H9 (cell line): ENCODE data around the gene PPIL3. TPM values are rescaled to one million over a fixed set of nuclear protein-coding genes. Genes with fewer than 3 reads are reported as not detected.

Experiments
- DNase-seq: peaks from one replicate; pipeline ENCODE4 v3.0.0-alpha.2; 2017
- H2AFZ ChIP-seq: one replicate; pipeline ENCODE4 v1.6.1; 2013; ENCODE audit warnings: mild to moderate bottlenecking, low read length, control low read depth, moderate library complexity
- H2AK5ac ChIP-seq: 2 replicates; pipeline ENCODE4 v1.6.1; 2013; ENCODE audit warnings: low read length, control low read depth, mixed read lengths; ENCODE audit not compliant: insufficient read length
- H2BK120ac ChIP-seq: one replicate; pipeline ENCODE4 v1.6.1; 2013; ENCODE audit warnings: low read depth, mild to moderate bottlenecking, low read length, control low read depth, inconsistent platforms; ENCODE audit not compliant: poor library complexity, severe bottlenecking
- H2BK12ac ChIP-seq: 2 replicates; pipeline ENCODE4 v1.6.1; 2013; ENCODE audit warnings: low read length, control low read depth, mixed read lengths, low read depth; ENCODE audit not compliant: insufficient read length
- H2BK15ac ChIP-seq: 2 replicates; pipeline ENCODE4 v1.6.1; 2013; ENCODE audit warnings: low read depth, low read length, control low read depth
- H2BK20ac ChIP-seq: one replicate; pipeline ENCODE4 v1.6.1; 2013; ENCODE audit warnings: low read depth, mild to moderate bottlenecking, low read length, control low read depth, inconsistent platforms; ENCODE audit not compliant: poor library complexity, severe bottlenecking
- H2BK5ac ChIP-seq: 2 replicates; pipeline ENCODE4 v1.6.1; 2013; ENCODE audit warnings: low read length, control low read depth, mixed read lengths; ENCODE audit not compliant: insufficient read length
- H3K14ac ChIP-seq: 2 replicates; pipeline ENCODE4 v1.6.1; 2013; ENCODE audit warnings: low read length, control low read depth; ENCODE audit not compliant: insufficient read depth
- H3K18ac ChIP-seq: 2 replicates; pipeline ENCODE4 v1.6.1; 2013; ENCODE audit warnings: low read depth, mild to moderate bottlenecking, mixed read lengths, low read length, control low read depth; ENCODE audit not compliant: insufficient read length
- H3K23ac ChIP-seq: 2 replicates; pipeline ENCODE4 v1.6.1; 2013; ENCODE audit warnings: low read length, control low read depth, mixed read lengths, low read depth; ENCODE audit not compliant: insufficient read length
- H3K23me2 ChIP-seq: 2 replicates; pipeline ENCODE4 v1.6.1; 2013; ENCODE audit warnings: low read depth, mild to moderate bottlenecking, mixed read lengths, low read length, control low read depth; ENCODE audit not compliant: insufficient read length, poor library complexity, severe bottlenecking
- H3K27ac ChIP-seq: 2 replicates; pipeline ENCODE4 v1.5.1; 2013; ENCODE audit warnings: low read length, control low read depth, mixed read lengths, low read depth; ENCODE audit not compliant: insufficient read length
- H3K27me3 ChIP-seq: 2 replicates; pipeline ENCODE4 v1.6.1; 2013; ENCODE audit warnings: low read length, control low read depth, inconsistent platforms; ENCODE audit not compliant: insufficient read depth
- H3K4ac ChIP-seq: 2 replicates; pipeline ENCODE4 v1.6.1; 2013; ENCODE audit warnings: low read depth, mild to moderate bottlenecking, control low read depth, inconsistent platforms, low read length, moderate library complexity
- H3K4me1 ChIP-seq: 2 replicates; pipeline ENCODE4 v1.6.1; 2013; ENCODE audit warnings: low read length, control low read depth, inconsistent platforms; ENCODE audit not compliant: insufficient read depth
- H3K4me2 ChIP-seq: 2 replicates; pipeline ENCODE4 v1.6.1; 2013; ENCODE audit warnings: low read length, control low read depth, mixed read lengths; ENCODE audit not compliant: insufficient read length, insufficient read depth
- H3K56ac ChIP-seq: 2 replicates; pipeline ENCODE4 v1.6.1; 2013; ENCODE audit warnings: low read depth, mild to moderate bottlenecking, mixed read lengths, low read length, control low read depth; ENCODE audit not compliant: insufficient read length
- H3K79me1 ChIP-seq: 2 replicates; pipeline ENCODE4 v1.6.1; 2013; ENCODE audit warnings: low read depth, mild to moderate bottlenecking, moderate library complexity, low read length, control low read depth, inconsistent platforms; ENCODE audit not compliant: insufficient read depth, poor library complexity, severe bottlenecking
- H3K79me2 ChIP-seq: 2 replicates; pipeline ENCODE4 v1.6.1; 2013; ENCODE audit warnings: low read length, control low read depth, inconsistent platforms; ENCODE audit not compliant: insufficient read depth
- H3K9ac ChIP-seq: 2 replicates; pipeline ENCODE4 v1.6.1; 2013; ENCODE audit warnings: low read length, control low read depth, mixed read lengths; ENCODE audit not compliant: insufficient read length; ENCODE audit errors: extremely low read depth
- H3K9me3 ChIP-seq: one replicate; pipeline ENCODE4 v1.6.1; 2013; ENCODE audit warnings: low read depth, low read length, inconsistent platforms; ENCODE audit not compliant: control insufficient read depth
- H3T11ph ChIP-seq: one replicate; pipeline ENCODE4 v1.6.1; 2013; ENCODE audit warnings: mild to moderate bottlenecking, low read length, control low read depth, inconsistent platforms
- H4K20me1 ChIP-seq: one replicate; pipeline ENCODE4 v1.6.1; 2013; ENCODE audit not compliant: control insufficient read depth, insufficient read length, insufficient read depth
- H4K5ac ChIP-seq: 2 replicates; pipeline ENCODE4 v1.6.1; 2013; ENCODE audit warnings: low read depth, mild to moderate bottlenecking, mixed read lengths, low read length, control low read depth; ENCODE audit not compliant: insufficient read length
- H4K8ac ChIP-seq: replicated peaks from 2 replicates; pipeline ENCODE4 v1.6.1; 2013; ENCODE audit warnings: low read length, control low read depth, mixed read lengths, low read depth; ENCODE audit not compliant: insufficient read length
- H4K91ac ChIP-seq: 2 replicates; pipeline ENCODE4 v1.6.1; 2013; ENCODE audit warnings: low read depth, mild to moderate bottlenecking, moderate library complexity, mixed read lengths, low read length, control low read depth; ENCODE audit not compliant: insufficient read length
- H3K27ac Mint-ChIP-seq, 3 experiments: 2 replicates in 2 of 3; 3 replicates in 1 of 3; pipeline ENCODE4 v1.8.0; 2020 to 2021; ENCODE audit warnings: mixed read lengths in 3 of 3, mild to moderate bottlenecking in 1 of 3, moderate library complexity in 1 of 3
- H3K27me3 Mint-ChIP-seq: 2 replicates; pipeline ENCODE4 v1.8.0; 2021; ENCODE audit warnings: low read depth, mild to moderate bottlenecking, moderate library complexity, mixed read lengths
- H3K36me3 Mint-ChIP-seq, 3 experiments: 2 replicates in 2 of 3; 3 replicates in 1 of 3; pipeline ENCODE4 v1.8.0; 2020 to 2021; ENCODE audit warnings: low read depth in 3 of 3, mixed read lengths in 3 of 3; ENCODE audit not compliant: insufficient read depth in 1 of 3
- H3K4me1 Mint-ChIP-seq, 2 experiments: 2 replicates each; pipeline ENCODE4 v1.8.0; 2020; ENCODE audit warnings: mixed read lengths in 2 of 2
- H3K4me3 Mint-ChIP-seq, 2 experiments: 2 replicates in 1 of 2; 3 replicates in 1 of 2; pipeline ENCODE4 v1.8.0; 2020 to 2021; ENCODE audit warnings: mild to moderate bottlenecking in 2 of 2, mixed read lengths in 2 of 2, moderate library complexity in 1 of 2
- H3K9me3 Mint-ChIP-seq, 2 experiments: 2 replicates in 1 of 2; 3 replicates in 1 of 2; pipeline ENCODE4 v1.8.0; 2020; ENCODE audit warnings: mild to moderate bottlenecking in 2 of 2, mixed read lengths in 2 of 2, moderate library complexity in 1 of 2
- WGBS: extraction: QIAGEN DNeasy Blood & Tissue Kit; methylation state at CpG from one replicate; pipeline ENCODE4 v1.1.7; 2013; ENCODE audit warnings: missing lambda C conversion rate, low lambda C conversion rate, mixed read lengths; ENCODE audit not compliant: insufficient read length; ENCODE audit errors: extremely low coverage; 5-methylcytosine and 5-hydroxymethylcytosine counted together
- total RNA-seq: library from RNA; stranded (reverse); gene quantifications from 2 replicates; pipeline ENCODE4 v1.2.1, GENCODE V29; 2021
- TF ChIP-seq, protein P1 (sequence below): fragments of 200-600 bp; sonication (generic); conservative IDR thresholded peaks from 3 replicates; pipeline ENCODE4 v1.8.0; 2021; ENCODE audit warnings: antibody characterized with exemption, mild to moderate bottlenecking

The PPIL3 gene
- total RNA-seq, 1 experiment from 2014 or later, result 63.4 TPM

GRCh38 chr2:200847939-200848338, 40.9 kb downstream of the PPIL3 start:
- Histone ChIP-seq H3K4me1 (no peaks in the 10 kb centered on the region), H3K23ac (no peak overlapping the region), H3K4ac (no peak overlapping the region), H3K79me2 (no peaks in the 10 kb centered on the region), H2BK15ac (no peak overlapping the region), H2BK5ac (no peak overlapping the region), H2AFZ (no peak overlapping the region), H3K23me2 (no peaks in the 10 kb centered on the region), H2BK12ac (no peak overlapping the region), H2BK20ac (no peak overlapping the region), H3K56ac (no peak overlapping the region), H4K5ac (no peak overlapping the region), H4K8ac (no peak overlapping the region), H4K20me1 (no peaks in the 10 kb centered on the region), H3K18ac (no peak overlapping the region), H3K4me2 (no peak overlapping the region), H2BK120ac (no peak overlapping the region), H3K79me1 (no peaks in the 10 kb centered on the region), H3K27me3 (no peaks in the 10 kb centered on the region), H3K9me3 (no peaks in the 10 kb centered on the region), H3K9ac (no peak overlapping the region), H3T11ph (no peak overlapping the region), H4K91ac (no peak overlapping the region), H3K14ac (no peak overlapping the region), H2AK5ac (no peak overlapping the region), H3K27ac (no peak overlapping the region)
- H3K27ac Mint-ChIP-seq, result no peak overlapping the region
- peaks cover 11 to 27% (median 17%) of the 10 kb centered on the region in 3 experiments; a peak in 5 of 7 replicates for H3K36me3 Mint-ChIP-seq
- WGBS, result 100% methylated on average over 1 of the region's 4 CpGs
- DNase-seq, result no peak
- no peak overlapping the region for H3K4me3 Mint-ChIP-seq
- no peaks in the 10 kb centered on the region; the same call in 1 of the 2 replicates for H3K27me3 Mint-ChIP-seq
- TF ChIP-seq, protein P1, sequence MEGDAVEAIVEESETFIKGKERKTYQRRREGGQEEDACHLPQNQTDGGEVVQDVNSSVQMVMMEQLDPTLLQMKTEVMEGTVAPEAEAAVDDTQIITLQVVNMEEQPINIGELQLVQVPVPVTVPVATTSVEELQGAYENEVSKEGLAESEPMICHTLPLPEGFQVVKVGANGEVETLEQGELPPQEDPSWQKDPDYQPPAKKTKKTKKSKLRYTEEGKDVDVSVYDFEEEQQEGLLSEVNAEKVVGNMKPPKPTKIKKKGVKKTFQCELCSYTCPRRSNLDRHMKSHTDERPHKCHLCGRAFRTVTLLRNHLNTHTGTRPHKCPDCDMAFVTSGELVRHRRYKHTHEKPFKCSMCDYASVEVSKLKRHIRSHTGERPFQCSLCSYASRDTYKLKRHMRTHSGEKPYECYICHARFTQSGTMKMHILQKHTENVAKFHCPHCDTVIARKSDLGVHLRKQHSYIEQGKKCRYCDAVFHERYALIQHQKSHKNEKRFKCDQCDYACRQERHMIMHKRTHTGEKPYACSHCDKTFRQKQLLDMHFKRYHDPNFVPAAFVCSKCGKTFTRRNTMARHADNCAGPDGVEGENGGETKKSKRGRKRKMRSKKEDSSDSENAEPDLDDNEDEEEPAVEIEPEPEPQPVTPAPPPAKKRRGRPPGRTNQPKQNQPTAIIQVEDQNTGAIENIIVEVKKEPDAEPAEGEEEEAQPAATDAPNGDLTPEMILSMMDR, result no peak
- no peaks in the 10 kb centered on the region for H3K9me3 Mint-ChIP-seq
- no peaks in the 10 kb centered on the region for H3K4me1 Mint-ChIP-seq
